LHCN-M2 (cell line): ENCODE data around the gene PRG2. TPM values are rescaled to one million over a fixed set of nuclear protein-coding genes. Genes with fewer than 3 reads are reported as not detected.
"Not testable (repeated sequence)": the region's sequence is repeated elsewhere in the genome, so short reads cannot be mapped to it uniquely, and the experiment has no call there.

Experiments used
- DNase-seq: peaks from one replicate; pipeline ENCODE4 v3.0.0-alpha.2; 2012; ENCODE audit warnings: low read depth
- total RNA-seq: library from RNA; depleted of rRNA; stranded (reverse); fragments of >200 nt; gene quantifications from 2 replicates; pipeline ENCODE4 v1.2.3, GENCODE V29; 2014; rRNA removed

PRG2 gene
- total RNA-seq, 1 experiment from 2014 or later: not detected

DNA sequence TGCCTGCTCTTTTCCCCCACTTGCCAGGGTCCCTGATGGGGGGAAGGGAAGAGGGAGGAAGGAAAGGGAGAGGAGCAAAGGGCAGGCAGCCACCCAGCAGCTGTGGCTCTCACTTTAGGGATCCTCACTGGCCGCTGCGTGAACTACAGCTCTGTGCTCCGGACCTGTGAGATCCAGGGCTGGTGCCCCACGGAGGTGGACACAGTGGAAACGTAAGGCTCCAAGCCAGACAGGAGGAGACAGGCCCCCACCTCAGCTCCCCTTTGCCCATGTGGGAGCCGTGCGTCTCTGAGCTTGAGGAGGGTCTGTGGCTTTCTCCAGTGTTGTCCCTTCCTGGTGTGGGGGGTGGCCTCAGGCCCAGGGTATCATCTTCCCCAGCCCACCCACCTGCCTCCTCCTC lies 42.4 kb downstream of the PRG2 start:
- DNase-seq: no peak

- no peak for DNase-seq
Observed at GRCh38 chr11:57347336-57347735, 43.1 kb downstream of the PRG2 start.

DNA sequence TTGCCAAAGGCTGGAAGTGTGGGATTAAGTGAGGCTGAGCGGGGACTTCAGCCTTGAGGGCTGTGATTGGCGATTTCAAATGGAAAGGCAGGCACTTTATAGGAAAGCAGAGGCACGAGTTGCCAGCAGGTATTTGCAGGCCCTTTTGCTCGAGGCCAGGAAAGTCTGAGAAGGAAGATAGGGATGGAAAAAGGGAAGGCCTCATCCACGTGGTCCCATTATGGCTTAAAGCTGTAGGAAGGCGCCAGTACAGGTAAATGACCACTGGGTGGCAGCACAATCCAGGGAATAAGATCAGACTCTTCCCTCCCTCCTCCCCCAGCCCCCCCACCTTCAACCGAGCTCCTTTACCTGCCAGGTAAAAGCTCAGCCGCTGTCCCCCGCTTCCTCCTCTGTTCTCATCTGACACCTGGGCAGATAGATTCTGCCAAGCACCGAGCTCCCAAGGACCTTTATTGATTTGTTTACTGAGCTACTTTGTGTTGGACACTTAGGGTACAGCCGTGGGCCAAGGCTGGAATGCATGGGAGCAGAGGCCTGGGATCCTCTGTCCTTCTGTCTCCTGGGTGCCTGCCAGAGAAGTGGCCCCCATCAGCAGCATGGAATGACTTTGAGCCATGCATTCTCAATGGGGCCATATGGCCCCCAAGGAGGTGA lies 44.8 kb downstream of the PRG2 start:
- peak; percentile 55 for DNase-seq

GRCh38 chr11:57344826-57345225 lies 45.6 kb downstream of the PRG2 start:
- no peak for DNase-seq

GRCh38 chr11:57343825-57344224 lies 46.6 kb downstream of the PRG2 start:
- DNase-seq: no peak

- no peak for DNase-seq
Observed at GRCh38 chr11:57342702-57343101, 47.7 kb downstream of the PRG2 start.

DNA sequence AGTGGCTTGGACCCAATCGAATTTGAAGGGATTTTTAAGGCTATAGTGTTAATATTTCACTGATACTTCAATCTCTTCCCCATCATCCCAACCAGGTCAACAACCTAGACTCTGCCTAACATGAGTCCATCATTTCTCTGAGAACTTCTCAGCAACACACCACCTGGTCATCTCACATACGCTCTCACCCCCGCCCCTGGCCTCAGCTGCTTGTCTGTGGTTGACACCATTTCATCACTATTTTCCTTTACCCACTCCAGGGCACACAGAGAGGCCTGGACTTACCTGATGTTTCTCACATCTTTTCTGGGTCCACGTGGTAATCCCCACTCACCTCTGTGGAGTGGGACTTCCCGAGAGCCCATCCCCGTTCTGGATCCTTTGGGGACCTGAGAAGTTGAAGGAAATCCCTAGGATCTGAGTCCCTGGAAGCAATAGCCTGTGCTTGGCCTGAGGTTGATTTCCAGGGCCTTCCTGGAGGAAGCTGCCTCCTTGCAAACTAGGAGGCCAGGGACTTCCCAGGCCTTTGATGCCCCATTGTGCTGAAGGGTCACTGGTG lies 49.1 kb downstream of the PRG2 start:
- no peak for DNase-seq

DNA sequence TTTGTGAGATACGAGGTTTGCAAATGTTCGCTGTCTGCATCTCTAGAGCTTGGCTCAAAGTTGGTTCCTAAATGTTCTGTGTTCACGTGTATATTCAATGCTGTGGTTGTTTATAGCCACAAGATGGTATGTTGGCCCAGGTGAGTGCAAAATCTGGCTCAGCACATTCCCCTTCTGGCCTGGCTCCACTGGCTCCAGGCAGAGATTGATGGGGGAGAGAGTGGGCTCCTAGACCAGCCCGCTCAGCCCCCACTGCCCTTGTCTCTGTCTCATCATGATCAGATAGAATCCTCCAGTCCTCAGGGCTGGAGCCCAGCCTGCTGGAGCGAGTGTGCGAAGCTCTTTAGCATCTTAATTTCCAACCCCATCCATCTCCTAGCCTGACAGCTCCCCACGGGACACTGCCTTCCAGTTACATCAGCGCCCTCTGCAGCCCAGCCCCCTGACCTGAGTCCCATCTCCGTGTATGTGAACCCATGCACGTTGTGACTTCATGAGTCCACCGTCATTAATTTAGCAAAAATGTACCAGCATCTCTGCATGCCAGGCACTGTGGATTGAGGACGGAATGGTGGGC lies 50.3 kb downstream of the PRG2 start:
- peak; percentile 14 for DNase-seq

GRCh38 chr11:57339328-57339727 lies 51.1 kb downstream of the PRG2 start:
- no peak for DNase-seq

DNA sequence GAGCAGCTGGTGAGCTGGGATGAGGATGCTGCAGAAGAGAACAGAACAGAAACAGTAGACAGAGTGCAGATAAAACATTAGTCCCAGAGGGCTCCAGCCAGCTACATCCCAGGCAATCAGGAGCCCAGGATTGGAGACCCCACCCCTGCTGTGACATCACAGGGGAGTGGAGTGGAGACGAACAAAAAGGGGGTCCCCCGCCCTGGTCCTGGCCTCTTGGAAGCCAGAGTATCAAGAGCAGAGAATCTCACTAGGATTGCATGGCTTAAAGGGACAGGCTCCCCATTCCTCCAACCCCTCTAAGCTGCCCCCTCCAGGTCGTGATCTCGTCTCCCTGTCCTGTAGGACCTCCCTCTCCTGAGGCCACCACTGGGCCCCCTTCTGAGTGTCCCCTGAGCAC lies 52.3 kb downstream of the PRG2 start, which contains the start of gene P2RX3:
TSS of gene P2RX3 (plus strand) at position 211 of the 400 bp plus-strand sequence. CDS start 199 bp downstream, outside the sequence.
- no peak for DNase-seq

GRCh38 chr11:57336856-57337255 lies 53.6 kb downstream of the PRG2 start:
- not testable (repeated sequence) for DNase-seq

Other genes with a start within 250 kb of the PRG2 start
- not detected in 2 replicates for gene LRRC55, start 208.7 kb downstream of the PRG2 start, total RNA-seq
- gene APLNR, start 153.4 kb downstream of the PRG2 start, total RNA-seq: 0.11 TPM in 1 of 2 replicates, not detected in the other
- 95.9 and 114 TPM in 2 replicates for gene TNKS1BP1, start 65.7 kb downstream of the PRG2 start, total RNA-seq
- gene SSRP1, start 54.8 kb downstream of the PRG2 start, total RNA-seq: 150 and 169 TPM in 2 replicates
- gene P2RX3, start 52.3 kb downstream of the PRG2 start, total RNA-seq: not detected in 2 replicates
- not detected in 2 replicates for gene PRG3, start 9.5 kb downstream of the PRG2 start, total RNA-seq
- gene SLC43A3, start 36.5 kb upstream of the PRG2 start, total RNA-seq: 113 and 153 TPM in 2 replicates
- gene RTN4RL2, start 69.9 kb upstream of the PRG2 start, total RNA-seq: 0.23 and 0.38 TPM in 2 replicates
- 5.1 and 7.7 TPM in 2 replicates for gene SLC43A1, start 125.1 kb upstream of the PRG2 start, total RNA-seq
- 46.7 and 53.8 TPM in 2 replicates for gene TIMM10, start 140.1 kb upstream of the PRG2 start, total RNA-seq
- not detected in 2 replicates for gene SMTNL1, start 146.9 kb upstream of the PRG2 start, total RNA-seq
- gene UBE2L6, start 177.0 kb upstream of the PRG2 start, total RNA-seq: 25.8 and 48.2 TPM in 2 replicates
- gene SERPING1, start 207.0 kb upstream of the PRG2 start, total RNA-seq: 5.2 and 5.4 TPM in 2 replicates